AG04449 (cell line): ENCODE data around the gene LY6G5B.

Experiments
- CTCF ChIA-PET: fragments of 350-600 bp; formaldehyde crosslinking; extraction: SDS; loops from one replicate; lab custom pipeline; 2021; ENCODE audit warnings: antibody characterized with exemption; lab: Yijun Ruan, JAX
- POLR2A ChIA-PET: fragments of 400-600, 350-600 bp; formaldehyde crosslinking; extraction: SDS; loops from one replicate; lab custom pipeline; 2020; ENCODE audit warnings: antibody characterized with exemption, inconsistent platforms; lab: Yijun Ruan, JAX
- DNase-seq: peaks from one replicate; pipeline ENCODE4 v3.0.0-alpha.2; 2010; ENCODE audit warnings: low read depth, low spot score
- H3K4me3 ChIP-seq: 2 replicates; pipeline ENCODE4 v1.5.1; 2011; ENCODE audit warnings: low read depth, mild to moderate bottlenecking, control low read depth, low read length
- CTCF ChIP-seq: IDR thresholded peaks from one replicate; pipeline ENCODE4 v1.5.1; 2011; ENCODE audit warnings: mild to moderate bottlenecking, moderate library complexity, low read length, control low read depth, inconsistent platforms; ENCODE audit not compliant: insufficient read depth; ENCODE audit errors: missing control alignments

Gene LY6G5B

GRCh38 chr6:31721351-31722020 is 51.7 kb downstream of the LY6G5B start, which contains the start of gene LY6G6C:
Gene LY6G6C, minus strand, starts transcription at chr6:31721746. Its CDS starts 67 bp downstream, at chr6:31721679.
- POLR2A ChIA-PET = no interaction called here
- no peak within 1 kb of the TSS for H3K4me3 ChIP-seq
- no peak for DNase-seq
- TF ChIP-seq CTCF = no peak
- CTCF ChIA-PET = interaction anchor here (0.9 kb wide), 1 partner anchor 108 kb away, joined by 4 read pairs; no protein-coding TSS in a partner anchor

- TF ChIP-seq CTCF = no peak
- POLR2A ChIA-PET = no interaction called here
- CTCF ChIA-PET = interaction anchor here (0.9 to 1.2 kb wide), 2 partner anchors 108 to 230 kb away, joined by 4 read pairs; no protein-coding TSS in a partner anchor
- H3K4me3 ChIP-seq = no peak overlapping the region
- DNase-seq = no peak
These were observed 52.4 kb downstream of the LY6G5B start for GRCh38 chr6:31722173-31722572.
